HG03045 (cell line): ENCODE measurements around the gene CD3G.
"Not testable (repeated sequence)": the region's sequence is repeated elsewhere in the genome, so short reads cannot be mapped to it uniquely, and the experiment has no call there.

Experiments
- ATAC-seq: cut with Tn5 transposase; IDR thresholded peaks from one replicate; pipeline ENCODE4 v1.9.1; 2021; ENCODE audit warnings: mild to moderate bottlenecking, moderate library complexity; ENCODE audit not compliant: unreplicated experiment

Gene CD3G

DNA sequence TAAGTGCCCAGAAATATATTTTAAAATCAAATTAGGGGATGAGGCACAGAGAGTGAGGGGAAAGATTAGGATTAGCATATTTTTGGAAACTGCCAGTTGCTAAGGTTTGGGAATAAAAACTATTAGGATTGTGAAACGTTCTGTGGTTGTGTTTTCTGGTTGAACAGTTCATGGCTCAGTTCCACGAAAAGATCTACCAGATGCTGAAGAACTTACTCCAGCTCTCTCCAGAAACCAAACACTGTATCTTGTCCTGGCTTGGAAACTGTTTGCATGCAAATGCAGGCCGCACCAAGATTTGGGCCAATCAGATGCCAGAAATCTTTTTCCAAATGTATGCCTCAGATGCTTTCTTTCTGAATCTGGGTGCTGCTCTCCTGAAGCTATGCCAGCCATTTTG lies 30.6 kb downstream of the CD3G start:
- no peak for ATAC-seq

DNA sequence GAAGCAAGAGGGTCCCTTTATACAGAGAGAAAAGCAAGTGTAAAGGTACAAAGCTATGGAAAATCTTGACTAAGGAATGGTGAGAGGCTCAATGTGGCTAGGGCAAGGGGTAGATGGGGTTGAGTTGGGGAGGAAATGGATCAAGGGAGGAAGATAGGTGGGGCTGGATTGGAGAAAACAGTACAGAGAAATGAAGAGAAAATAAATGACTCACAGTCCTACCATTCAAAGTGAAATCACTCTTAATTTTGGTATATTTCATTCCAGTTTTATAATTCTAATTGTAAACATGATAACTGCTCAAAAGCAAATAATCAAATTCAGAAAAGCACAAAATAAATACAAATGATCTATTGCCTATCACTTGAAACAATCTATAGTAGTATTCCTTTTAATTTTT lies 31.8 kb downstream of the CD3G start:
- ATAC-seq, result no peak

- no peak for ATAC-seq
These were observed 35.4 kb downstream of the CD3G start for GRCh38 chr11:118379497-118379896.

GRCh38 chr11:118380571-118380970 lies 36.4 kb downstream of the CD3G start:
- no peak for ATAC-seq

GRCh38 chr11:118382954-118383353 lies 38.8 kb downstream of the CD3G start:
- ATAC-seq, result no peak

DNA sequence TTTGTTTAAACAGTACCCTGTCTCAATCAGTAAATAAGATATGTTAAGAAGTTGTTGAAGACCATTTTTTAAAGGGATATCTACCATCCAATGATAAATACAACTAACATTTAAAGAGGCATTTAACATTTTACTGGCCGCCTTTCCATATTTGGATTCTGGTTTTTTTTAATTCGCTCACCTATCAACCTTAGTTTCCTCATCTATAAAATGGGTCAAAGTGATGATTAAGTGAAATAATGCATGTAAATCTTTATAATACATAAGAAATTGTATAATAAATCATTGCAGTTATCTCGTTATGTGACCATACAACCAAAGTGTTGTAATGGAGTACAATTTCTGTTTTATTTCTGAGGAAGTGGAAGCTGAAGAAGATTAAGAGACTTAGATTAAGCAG lies 39.5 kb downstream of the CD3G start:
- no peak for ATAC-seq

DNA sequence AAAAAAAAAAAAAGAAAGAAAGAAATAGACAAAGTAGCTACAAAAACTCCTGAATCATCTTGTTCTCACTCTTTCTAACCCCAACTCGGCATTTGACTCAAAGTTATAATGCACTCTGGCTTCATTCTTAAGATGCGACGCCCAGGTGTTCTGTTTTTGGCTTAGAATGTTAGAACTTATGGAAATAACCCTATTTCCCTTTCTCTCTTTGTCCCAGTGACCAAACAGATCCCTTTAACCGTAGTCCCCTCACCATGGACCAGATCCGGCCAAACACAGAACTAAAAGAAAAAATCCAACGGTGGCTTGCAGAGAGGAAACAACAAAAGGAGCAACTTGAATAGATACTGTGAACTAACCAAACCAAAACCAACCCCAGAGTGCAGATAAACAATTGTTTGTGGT lies 52.0 kb downstream of the CD3G start:
- no peak for ATAC-seq

- ATAC-seq, result no peak
These were observed 53.3 kb downstream of the CD3G start for GRCh38 chr11:118397448-118397847.

GRCh38 chr11:118398791-118399559 lies 54.8 kb downstream of the CD3G start:
- no peak for ATAC-seq

DNA sequence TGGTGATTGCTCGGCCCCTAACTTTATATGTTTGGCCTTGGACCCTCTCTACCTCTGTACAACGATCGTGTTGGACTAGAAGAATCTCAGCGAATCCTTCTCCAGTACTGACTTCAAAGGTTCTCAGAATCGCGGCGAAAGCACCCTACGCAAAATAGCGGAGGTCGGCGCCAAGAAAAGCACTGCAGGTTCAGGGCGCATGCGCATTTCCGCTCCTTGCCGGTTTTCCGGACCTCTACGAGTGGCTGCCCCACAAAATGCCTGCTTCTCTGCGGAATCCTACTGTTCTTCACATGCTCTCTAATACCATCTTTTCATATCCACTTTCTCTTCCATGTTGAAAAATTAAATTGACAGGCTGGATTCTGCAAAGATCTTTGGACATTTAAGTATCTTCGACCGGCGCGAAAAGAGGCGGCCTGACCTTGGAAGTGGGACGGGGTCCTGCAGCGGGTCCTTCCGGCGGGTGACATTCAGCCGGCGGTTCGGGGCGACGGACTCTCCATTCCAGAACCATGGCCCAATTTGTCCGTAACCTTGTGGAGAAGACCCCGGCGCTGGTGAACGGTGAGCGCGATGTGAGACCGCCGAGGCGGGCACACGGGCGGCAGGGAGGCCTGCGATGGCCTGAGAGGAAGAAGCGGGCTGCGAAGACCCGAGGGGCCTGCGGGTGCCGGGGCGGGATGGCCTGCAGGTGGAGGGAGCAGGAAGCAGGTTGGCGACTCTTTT lies 57.2 kb downstream of the CD3G start, which contains the start of gene ATP5MG:
Gene ATP5MG, plus strand, starts transcription at position 456 of the 729 bp plus-strand sequence. Its CDS starts 60 bp downstream, at position 516.
- peak; percentile 70 for ATAC-seq

GRCh38 chr11:118401880-118402590 lies 57.9 kb downstream of the CD3G start:
- ATAC-seq, result no peak

- ATAC-seq, result not testable (repeated sequence)
These were observed 58.5 kb downstream of the CD3G start for GRCh38 chr11:118402594-118402993.
